CD4-positive, alpha-beta T cell treated with Interleukin-21 for 1 hour (primary cell): Measurements from ENCODE around the gene NBPF3.

Experiments
- DNase-seq: peaks from one replicate; pipeline ENCODE4 v3.0.0-alpha.2; 2020

The NBPF3 gene

GRCh38 chr1:21520899-21521716, 81.2 kb downstream of the NBPF3 start:
- DNase-seq = no peak

- DNase-seq = no peak
These were observed 81.8 kb downstream of the NBPF3 start for GRCh38 chr1:21521717-21522060.

- DNase-seq = no peak
These were observed 82.6 kb downstream of the NBPF3 start for GRCh38 chr1:21522525-21523038.

GRCh38 chr1:21523297-21523813, 83.4 kb downstream of the NBPF3 start:
- DNase-seq = no peak

GRCh38 chr1:21524220-21524619, 84.3 kb downstream of the NBPF3 start:
- no peak for DNase-seq

- DNase-seq = no peak
These were observed 84.9 kb downstream of the NBPF3 start for GRCh38 chr1:21524686-21525339.

GRCh38 chr1:21525340-21525717, 85.4 kb downstream of the NBPF3 start:
- DNase-seq = no peak

GRCh38 chr1:21526441-21526840, 86.5 kb downstream of the NBPF3 start:
- DNase-seq = no peak

GRCh38 chr1:21530368-21531016, 90.6 kb downstream of the NBPF3 start:
- no peak for DNase-seq

GRCh38 chr1:21531241-21531640, 91.3 kb downstream of the NBPF3 start:
- no peak for DNase-seq

GRCh38 chr1:21532496-21532895, 92.6 kb downstream of the NBPF3 start:
- DNase-seq = no peak

- no peak for DNase-seq
These were observed 93.1 kb downstream of the NBPF3 start for GRCh38 chr1:21532992-21533534.

GRCh38 chr1:21534146-21534545, 94.2 kb downstream of the NBPF3 start:
- DNase-seq = no peak
